Measurements from ENCODE around the gene GARS1. TPM values are rescaled to one million over a fixed set of nuclear protein-coding genes. Genes with fewer than 3 reads are reported as not detected.
"Not testable (repeated sequence)": the region's sequence is repeated elsewhere in the genome, so short reads cannot be mapped to it uniquely, and the experiment has no call there.

The GARS1 gene
- total RNA-seq, 1 donor from 2014 or later: 95.9 TPM

DNA sequence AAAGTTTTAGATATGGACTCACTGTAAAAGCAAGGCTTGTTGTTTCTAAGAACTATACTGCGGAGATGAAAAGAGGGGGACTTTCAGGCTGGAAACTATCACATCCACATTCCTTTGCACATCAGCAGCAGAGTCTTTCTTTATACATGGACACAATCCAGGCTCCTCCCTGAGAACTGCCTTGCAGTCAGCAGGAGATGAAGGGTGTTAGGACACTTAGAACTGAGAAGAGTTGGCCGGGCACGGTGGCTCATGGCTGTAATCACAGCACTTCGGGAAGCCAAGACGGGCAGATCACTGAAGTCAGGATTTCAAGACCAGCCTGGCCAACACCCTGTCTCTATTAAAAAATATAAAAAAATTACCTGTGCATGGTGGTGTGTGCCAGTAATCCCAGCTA is 9.7 kb upstream of the GARS1 start:
- Histone ChIP-seq H3K27me3 (no peaks in the 10 kb centered on the region), H2AFZ (replicated peaks) (no peak overlapping the region), H3K4me3 (no peak overlapping the region), H3K4me1 (peaks cover 13% of the 10 kb centered on the region), H3K79me2 (ENCODE audit: low read depth) (peaks cover 2% of the 10 kb centered on the region), H3F3A (ENCODE audit: low read depth) (no peaks in the 10 kb centered on the region), H3K36me3 (peaks cover 13% of the 10 kb centered on the region), H3K9me3 (ENCODE audit: low read depth) (peaks cover 5% of the 10 kb centered on the region), H4K20me1 (ENCODE audit: low read depth) (no peaks in the 10 kb centered on the region), H3K4me2 (no peak overlapping the region), H3K9ac (no peak overlapping the region), H3K27ac (no peak overlapping the region)
- Mint-ChIP-seq H3K4me3 (no peak overlapping the region), H3K27me3 (ENCODE audit: insufficient read depth, low read depth) (no peaks in the 10 kb centered on the region), H3K27ac (no peak overlapping the region), H3K36me3 (peaks cover 41% of the 10 kb centered on the region), H3K9me3 (peaks cover 19% of the 10 kb centered on the region), H3K4me1 (no peaks in the 10 kb centered on the region)
- no peak for TF ChIP-seq EZH2phosphoT487 (IDR thresholded peaks at IDR 0.05)
- DNase-seq (ENCODE audit: low spot score): no peak

DNA sequence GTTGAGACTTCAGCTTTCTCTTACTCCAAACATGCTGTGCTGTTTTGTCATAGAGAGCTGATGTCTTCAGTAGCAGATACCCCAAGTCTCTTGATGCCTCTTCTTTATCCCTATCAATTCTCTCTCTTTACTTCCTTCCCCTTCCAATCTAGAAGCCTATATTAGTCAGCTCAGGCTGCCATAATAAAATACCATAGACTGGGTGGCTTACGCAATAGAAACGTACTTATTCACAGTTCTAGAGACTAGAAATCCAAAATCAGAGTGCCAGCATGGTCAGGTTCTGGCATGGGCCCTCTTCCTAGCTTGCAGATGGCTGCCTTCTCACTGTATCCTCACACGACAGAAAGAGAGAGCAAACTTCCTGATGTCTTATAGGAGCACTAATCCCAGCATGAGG is 9.0 kb upstream of the GARS1 start:
- peaks cover 35% of the 10 kb centered on the region for H3K36me3 Mint-ChIP-seq
- Histone ChIP-seq H3K36me3 (peaks cover 13% of the 10 kb centered on the region), H3F3A (ENCODE audit: low read depth) (no peaks in the 10 kb centered on the region), H3K4me2 (no peak overlapping the region), H3K9ac (no peak overlapping the region), H3K4me3 (no peak overlapping the region), H4K20me1 (ENCODE audit: low read depth) (no peaks in the 10 kb centered on the region), H2AFZ (replicated peaks) (no peak overlapping the region), H3K79me2 (ENCODE audit: low read depth) (peaks cover 5% of the 10 kb centered on the region), H3K27ac (no peak overlapping the region), H3K9me3 (ENCODE audit: low read depth) (peaks cover 5% of the 10 kb centered on the region), H3K27me3 (no peaks in the 10 kb centered on the region), H3K4me1 (peaks cover 13% of the 10 kb centered on the region)
- H3K4me1 Mint-ChIP-seq: no peaks in the 10 kb centered on the region
- no peak for TF ChIP-seq EZH2phosphoT487 (IDR thresholded peaks at IDR 0.05)
- TF ChIP-seq, protein P1, sequence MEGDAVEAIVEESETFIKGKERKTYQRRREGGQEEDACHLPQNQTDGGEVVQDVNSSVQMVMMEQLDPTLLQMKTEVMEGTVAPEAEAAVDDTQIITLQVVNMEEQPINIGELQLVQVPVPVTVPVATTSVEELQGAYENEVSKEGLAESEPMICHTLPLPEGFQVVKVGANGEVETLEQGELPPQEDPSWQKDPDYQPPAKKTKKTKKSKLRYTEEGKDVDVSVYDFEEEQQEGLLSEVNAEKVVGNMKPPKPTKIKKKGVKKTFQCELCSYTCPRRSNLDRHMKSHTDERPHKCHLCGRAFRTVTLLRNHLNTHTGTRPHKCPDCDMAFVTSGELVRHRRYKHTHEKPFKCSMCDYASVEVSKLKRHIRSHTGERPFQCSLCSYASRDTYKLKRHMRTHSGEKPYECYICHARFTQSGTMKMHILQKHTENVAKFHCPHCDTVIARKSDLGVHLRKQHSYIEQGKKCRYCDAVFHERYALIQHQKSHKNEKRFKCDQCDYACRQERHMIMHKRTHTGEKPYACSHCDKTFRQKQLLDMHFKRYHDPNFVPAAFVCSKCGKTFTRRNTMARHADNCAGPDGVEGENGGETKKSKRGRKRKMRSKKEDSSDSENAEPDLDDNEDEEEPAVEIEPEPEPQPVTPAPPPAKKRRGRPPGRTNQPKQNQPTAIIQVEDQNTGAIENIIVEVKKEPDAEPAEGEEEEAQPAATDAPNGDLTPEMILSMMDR (IDR thresholded peaks at IDR 0.05): no peak
- TF ChIP-seq EZH2 (IDR thresholded peaks at IDR 0.05): no peak
- no peak for DNase-seq (ENCODE audit: low spot score)
- H3K4me3 Mint-ChIP-seq: no peak overlapping the region
- H3K27me3 Mint-ChIP-seq (ENCODE audit: insufficient read depth, low read depth): no peaks in the 10 kb centered on the region
- H3K27ac Mint-ChIP-seq: no peak overlapping the region
- H3K9me3 Mint-ChIP-seq: peaks cover 14% of the 10 kb centered on the region

DNA sequence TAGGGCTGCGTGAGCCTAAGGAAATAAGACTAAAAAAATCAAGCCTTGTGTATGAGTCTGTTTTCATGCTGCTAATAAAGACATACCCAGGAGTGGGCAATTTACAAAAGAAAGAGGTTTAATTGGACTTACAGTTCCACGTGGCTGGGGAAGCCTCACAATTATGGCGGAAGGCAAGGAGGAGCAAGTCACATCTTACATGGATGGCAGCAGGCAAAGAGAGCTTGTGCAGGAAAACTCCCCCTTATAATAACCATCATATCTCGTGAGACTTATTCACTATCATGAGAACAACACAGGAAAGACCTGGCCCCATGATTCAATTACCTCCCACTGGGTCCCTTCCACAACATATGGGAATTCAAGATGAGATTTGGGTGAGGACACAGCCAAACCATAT is 7.1 kb upstream of the GARS1 start:
- not testable (repeated sequence) for H3K4me3 ChIP-seq; H4K20me1 ChIP-seq (ENCODE audit: low read depth); H3F3A ChIP-seq (ENCODE audit: low read depth); H3K36me3 ChIP-seq; H3K4me3 Mint-ChIP-seq; H3K4me2 ChIP-seq; DNase-seq (ENCODE audit: low spot score); H3K27me3 Mint-ChIP-seq (ENCODE audit: insufficient read depth, low read depth); H3K79me2 ChIP-seq (ENCODE audit: low read depth); H3K9me3 ChIP-seq (ENCODE audit: low read depth); H3K27me3 ChIP-seq; H3K27ac ChIP-seq; H3K4me1 Mint-ChIP-seq; H3K27ac Mint-ChIP-seq; H3K9ac ChIP-seq; H2AFZ ChIP-seq (replicated peaks)
- H3K4me1 ChIP-seq: peaks cover 13% of the 10 kb centered on the region
- Mint-ChIP-seq H3K36me3 (peaks cover 28% of the 10 kb centered on the region), H3K9me3 (peaks cover 14% of the 10 kb centered on the region)

DNA sequence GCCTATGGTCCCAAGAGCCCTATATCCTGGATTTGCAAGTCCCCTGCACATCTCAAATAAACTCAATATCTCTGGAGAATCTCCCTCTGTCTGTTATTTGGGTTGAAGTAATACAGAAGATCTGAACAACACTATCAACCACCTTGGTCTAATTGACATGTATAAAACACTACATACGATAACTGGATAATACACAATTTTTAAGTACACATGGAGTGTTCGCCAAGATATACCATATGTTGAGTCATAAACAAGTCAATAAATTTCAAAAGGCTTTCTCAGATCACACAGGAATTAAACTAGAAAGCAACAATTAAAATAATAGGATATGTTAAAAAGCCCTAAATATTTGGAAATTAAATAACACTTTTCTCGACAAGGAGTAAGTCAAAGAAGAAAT is 5.6 kb upstream of the GARS1 start:
- H3K27ac ChIP-seq: no peak overlapping the region
- H3K4me1 ChIP-seq: peaks cover 15% of the 10 kb centered on the region
- peaks cover 14% of the 10 kb centered on the region for H3K79me2 ChIP-seq (ENCODE audit: low read depth)
- peaks cover 6% of the 10 kb centered on the region for H3K4me1 Mint-ChIP-seq
- H3K27me3 Mint-ChIP-seq (ENCODE audit: insufficient read depth, low read depth): peaks cover 2% of the 10 kb centered on the region
- DNase-seq (ENCODE audit: low spot score): no peak
- no peak overlapping the region for H3K4me3 Mint-ChIP-seq
- H3K9me3 ChIP-seq (ENCODE audit: low read depth): no peaks in the 10 kb centered on the region
- H3K36me3 ChIP-seq: no peaks in the 10 kb centered on the region
- H3K36me3 Mint-ChIP-seq: peaks cover 19% of the 10 kb centered on the region
- H2AFZ ChIP-seq (replicated peaks): no peak overlapping the region
- TF ChIP-seq, protein P1 (IDR thresholded peaks at IDR 0.05): no peak
- H3K27ac Mint-ChIP-seq: no peak overlapping the region
- no peak overlapping the region for H3K9ac ChIP-seq
- no peak overlapping the region for H3K4me2 ChIP-seq
- H3K4me3 ChIP-seq: no peak overlapping the region
- H4K20me1 ChIP-seq (ENCODE audit: low read depth): no peaks in the 10 kb centered on the region
- peaks cover 14% of the 10 kb centered on the region for H3K9me3 Mint-ChIP-seq
- H3K27me3 ChIP-seq: no peaks in the 10 kb centered on the region
- H3F3A ChIP-seq (ENCODE audit: low read depth): peaks cover 8% of the 10 kb centered on the region
